A549 (cell line): ENCODE measurements around the gene GPR15LG.

Source experiments
- CEBPB ChIP-seq, 2 experiments: fragments of >200 bp in 1 of 2; sonication (Bioruptor Twin) in 1 of 2; formaldehyde crosslinking in 1 of 2; IDR thresholded peaks; 2 replicates each; pipeline ENCODE4 v1.6.1; 2012 to 2016
- ESRRA ChIP-seq: fragments of 150-350 bp; IDR thresholded peaks from 2 replicates; pipeline ENCODE4 v1.6.1; 2014; ENCODE audit warnings: mild to moderate bottlenecking, low read length, borderline replicate concordance
- JUN ChIP-seq, 2 experiments: fragments of >200 bp; sonication (Bioruptor Twin); formaldehyde crosslinking; IDR thresholded peaks; 2 replicates in 1 of 2; 3 replicates in 1 of 2; pipeline ENCODE4 v1.6.1; 2016 to 2017
- POLR2A ChIP-seq: IDR thresholded peaks from 2 replicates; pipeline ENCODE4 v1.6.1; 2012; ENCODE audit warnings: mild to moderate bottlenecking, low read length
- SREBF2 ChIP-seq: fragments of 450-650 bp; IDR thresholded peaks from 2 replicates; pipeline ENCODE4 v1.6.1; 2014; ENCODE audit warnings: mild to moderate bottlenecking, moderate library complexity
- TF ChIP-seq, protein P1 (sequence below): fragments of >200 bp; sonication (Bioruptor Twin); formaldehyde crosslinking; IDR thresholded peaks from 3 replicates; pipeline ENCODE4 v1.5.1; 2016
- TF ChIP-seq, protein P2 (sequence below): IDR thresholded peaks from 2 replicates; pipeline ENCODE4 v1.6.1; 2012
- TF ChIP-seq, protein P3 (sequence below): fragments of 150-350 bp; IDR thresholded peaks from 2 replicates; pipeline ENCODE4 v1.6.1; 2014; ENCODE audit warnings: low read depth, mild to moderate bottlenecking, low read length

DNA sequence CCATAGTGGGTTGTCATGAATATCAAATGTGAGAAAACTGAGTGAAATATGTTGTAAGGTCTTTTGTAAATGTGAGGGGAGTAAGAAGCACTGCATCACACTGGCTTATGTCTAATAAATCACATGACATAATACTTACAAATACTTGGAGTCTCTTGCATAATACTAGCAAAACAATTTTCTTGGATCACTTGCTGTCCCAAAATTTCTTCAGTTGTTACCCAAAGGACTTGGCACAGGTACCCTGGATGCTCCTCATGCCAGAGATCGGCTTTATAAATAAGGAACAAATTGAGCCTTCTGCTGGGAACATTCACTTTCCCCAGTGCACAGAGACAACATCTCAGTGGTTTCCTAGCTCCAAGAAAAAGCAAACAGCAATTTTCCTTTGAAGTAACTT, 56.8 kb downstream of the GPR15LG start:
- TF ChIP-seq ESRRA (no peak), POLR2A (no peak), JUN (IDR thresholded peaks at IDR 0.05) (no peak), SREBF2 (no peak), CEBPB (IDR thresholded peaks at IDR 0.05) (no peak)
- TF ChIP-seq, protein P1, sequence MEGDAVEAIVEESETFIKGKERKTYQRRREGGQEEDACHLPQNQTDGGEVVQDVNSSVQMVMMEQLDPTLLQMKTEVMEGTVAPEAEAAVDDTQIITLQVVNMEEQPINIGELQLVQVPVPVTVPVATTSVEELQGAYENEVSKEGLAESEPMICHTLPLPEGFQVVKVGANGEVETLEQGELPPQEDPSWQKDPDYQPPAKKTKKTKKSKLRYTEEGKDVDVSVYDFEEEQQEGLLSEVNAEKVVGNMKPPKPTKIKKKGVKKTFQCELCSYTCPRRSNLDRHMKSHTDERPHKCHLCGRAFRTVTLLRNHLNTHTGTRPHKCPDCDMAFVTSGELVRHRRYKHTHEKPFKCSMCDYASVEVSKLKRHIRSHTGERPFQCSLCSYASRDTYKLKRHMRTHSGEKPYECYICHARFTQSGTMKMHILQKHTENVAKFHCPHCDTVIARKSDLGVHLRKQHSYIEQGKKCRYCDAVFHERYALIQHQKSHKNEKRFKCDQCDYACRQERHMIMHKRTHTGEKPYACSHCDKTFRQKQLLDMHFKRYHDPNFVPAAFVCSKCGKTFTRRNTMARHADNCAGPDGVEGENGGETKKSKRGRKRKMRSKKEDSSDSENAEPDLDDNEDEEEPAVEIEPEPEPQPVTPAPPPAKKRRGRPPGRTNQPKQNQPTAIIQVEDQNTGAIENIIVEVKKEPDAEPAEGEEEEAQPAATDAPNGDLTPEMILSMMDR = no peak
- TF ChIP-seq, protein P2, sequence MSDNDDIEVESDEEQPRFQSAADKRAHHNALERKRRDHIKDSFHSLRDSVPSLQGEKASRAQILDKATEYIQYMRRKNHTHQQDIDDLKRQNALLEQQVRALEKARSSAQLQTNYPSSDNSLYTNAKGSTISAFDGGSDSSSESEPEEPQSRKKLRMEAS = no peak
- TF ChIP-seq, protein P3, sequence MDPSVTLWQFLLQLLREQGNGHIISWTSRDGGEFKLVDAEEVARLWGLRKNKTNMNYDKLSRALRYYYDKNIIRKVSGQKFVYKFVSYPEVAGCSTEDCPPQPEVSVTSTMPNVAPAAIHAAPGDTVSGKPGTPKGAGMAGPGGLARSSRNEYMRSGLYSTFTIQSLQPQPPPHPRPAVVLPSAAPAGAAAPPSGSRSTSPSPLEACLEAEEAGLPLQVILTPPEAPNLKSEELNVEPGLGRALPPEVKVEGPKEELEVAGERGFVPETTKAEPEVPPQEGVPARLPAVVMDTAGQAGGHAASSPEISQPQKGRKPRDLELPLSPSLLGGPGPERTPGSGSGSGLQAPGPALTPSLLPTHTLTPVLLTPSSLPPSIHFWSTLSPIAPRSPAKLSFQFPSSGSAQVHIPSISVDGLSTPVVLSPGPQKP = no peak
